Adrenal gland (tissue), 12 donors: ENCODE results near the gene ZBTB40. TPM values are rescaled to one million over a fixed set of nuclear protein-coding genes. Genes with fewer than 3 reads are reported as not detected.

Experiments
- DNase-seq, 7 donors: peaks; one replicate each; pipeline ENCODE4 v3.0.0-alpha.2; 2019 to 2020
- H3K27ac ChIP-seq, 5 donors: fragments of 200-600 bp; sonication (generic) in 4 of 5; 1 replicate in 3 of 5; 2 replicates in 2 of 5; pipeline versions ENCODE4 v1.5.1 to v1.8.0; 2016 to 2020; ENCODE audit warnings: mild to moderate bottlenecking in 1 of 5
- H3K27me3 ChIP-seq: fragments of 200-600 bp; 2 replicates; pipeline ENCODE4 v1.8.0; 2021
- H3K36me3 ChIP-seq, 2 donors: fragments of 200-600 bp; replicated peaks in 1 of 2; 1 replicate in 1 of 2; 2 replicates in 1 of 2; pipeline versions ENCODE4 v1.5.1 to v1.8.0; 2018 to 2022
- H3K4me1 ChIP-seq, 2 donors: fragments of 200-600 bp; replicated peaks in 1 of 2; 1 replicate in 1 of 2; 2 replicates in 1 of 2; pipeline versions ENCODE4 v1.5.1 to v1.8.0; 2018 to 2021
- H3K4me3 ChIP-seq, 4 donors: fragments of 200-600 bp; sonication (generic) in 3 of 4; one replicate each; pipeline ENCODE4 v1.5.1; 2016 to 2018
- H3K9me3 ChIP-seq, 3 donors: fragments of 200-600 bp; sonication (generic) in 1 of 3; replicated peaks in 1 of 3; 1 replicate in 2 of 3; 2 replicates in 1 of 3; pipeline versions ENCODE4 v1.5.1 to v1.8.0; 2016 to 2021
- POLR2A ChIP-seq, 2 donors: fragments of 450-650 bp; IDR thresholded peaks; one replicate each; pipeline ENCODE4 v1.6.1; 2017; ENCODE audit warnings: antibody characterized with exemption in 2 of 2, mild to moderate bottlenecking in 2 of 2, moderate library complexity in 1 of 2
- WGBS, 4 donors: extraction: QIAGEN DNeasy Blood & Tissue Kit in 2 of 4; methylation state at CpG; one replicate each; pipeline versions ENCODE4 v1.1.5 to v1.1.7; 2013 to 2017; 5-methylcytosine and 5-hydroxymethylcytosine counted together
- intact Hi-C, 2 donors: fragments of 100-400 bp; cut with DNase I; formaldehyde crosslinking; loops; one replicate each; pipeline versions ENCODE4 v1.14.1 to v1.15.0; 2022 to 2023
- polyA plus RNA-seq, 3 donors: library from polyadenylated mRNA; stranded (reverse); fragments of 200-250 nt in 2 of 3; fragments of 350-450 nt in 1 of 3; fragmentation: Illumina TruSeq in 1 of 3; extraction: RNeasy Lipid Tissue Mini Kit (QIAGEN cat#74804) in 1 of 3; gene quantifications; one replicate each; pipeline ENCODE4 v1.2.3, GENCODE V29; 2013 to 2014
- total RNA-seq, 9 donors: library from RNA; depleted of rRNA in 4 of 9; stranded (reverse); fragments of >200 nt in 4 of 9; fragments of 120-200 nt in 1 of 9; fragmentation: NEBNext Ultra II Directional in 1 of 9; extraction: Animal tissue kit (Norgen Biotek cat#: 25700) in 1 of 9; gene quantifications; one replicate each; pipeline versions ENCODE4 v1.1.0 to v1.2.4, GENCODE V29; 2013 to 2023
- TF ChIP-seq, protein P1 (sequence below), 6 experiments: fragments of 450-650 bp in 4 of 6; fragments of 200-600 bp in 2 of 6; sonication (generic) in 1 of 6; IDR thresholded peaks; 1 replicate in 5 of 6; 2 replicates in 1 of 6; pipeline versions ENCODE4 v1.5.1 to v1.8.0; 2016 to 2021; ENCODE audit warnings: antibody characterized with exemption in 6 of 6, mild to moderate bottlenecking in 2 of 6, moderate library complexity in 1 of 6
- donor health status: healthy with polysubstance abuse.
- donor health status: Bipolar disorder and iron deficiency.
- donor health status: DM: yes; HTN: yes; CAD: no.
- donor health status: DM: no; HTN: no; CAD: no.
- donor health status: DM: no; HTN: no; CAD: no.
- donor health status: DM: yes; HTN: yes; CAD: no.

Gene ZBTB40
- total and polyA plus RNA-seq, 12 donors, result 17.1 to 45.7 (median 27.7) TPM

DNA sequence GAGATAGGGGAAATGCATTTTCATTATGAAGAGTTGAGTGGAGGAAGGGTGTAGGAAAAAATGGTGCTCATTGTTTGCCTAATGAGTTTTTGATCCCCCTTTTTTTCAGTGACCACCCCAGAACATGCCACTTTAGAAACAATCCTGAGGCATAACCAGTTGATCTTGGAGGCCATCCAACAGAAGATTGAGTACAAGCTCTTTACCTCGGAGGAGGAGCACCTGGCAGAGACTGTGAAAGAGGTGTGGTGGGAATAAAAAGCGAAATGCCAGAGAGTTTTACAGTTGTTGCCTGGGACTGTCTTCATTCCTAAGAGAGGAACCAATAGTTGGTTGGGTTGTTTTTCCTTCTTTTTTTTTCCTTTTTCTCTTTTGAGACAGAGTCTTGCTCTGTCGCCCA, 57.3 kb downstream of the ZBTB40 start:
- intact Hi-C loops, result loop anchor here in 1 of 2 donors (10.0 kb wide), 1 partner anchor 54 kb away; the partner anchor contains the start of gene ZBTB40
- no peak for TF ChIP-seq POLR2A (IDR thresholded peaks at IDR 0.05)
- TF ChIP-seq, protein P1, sequence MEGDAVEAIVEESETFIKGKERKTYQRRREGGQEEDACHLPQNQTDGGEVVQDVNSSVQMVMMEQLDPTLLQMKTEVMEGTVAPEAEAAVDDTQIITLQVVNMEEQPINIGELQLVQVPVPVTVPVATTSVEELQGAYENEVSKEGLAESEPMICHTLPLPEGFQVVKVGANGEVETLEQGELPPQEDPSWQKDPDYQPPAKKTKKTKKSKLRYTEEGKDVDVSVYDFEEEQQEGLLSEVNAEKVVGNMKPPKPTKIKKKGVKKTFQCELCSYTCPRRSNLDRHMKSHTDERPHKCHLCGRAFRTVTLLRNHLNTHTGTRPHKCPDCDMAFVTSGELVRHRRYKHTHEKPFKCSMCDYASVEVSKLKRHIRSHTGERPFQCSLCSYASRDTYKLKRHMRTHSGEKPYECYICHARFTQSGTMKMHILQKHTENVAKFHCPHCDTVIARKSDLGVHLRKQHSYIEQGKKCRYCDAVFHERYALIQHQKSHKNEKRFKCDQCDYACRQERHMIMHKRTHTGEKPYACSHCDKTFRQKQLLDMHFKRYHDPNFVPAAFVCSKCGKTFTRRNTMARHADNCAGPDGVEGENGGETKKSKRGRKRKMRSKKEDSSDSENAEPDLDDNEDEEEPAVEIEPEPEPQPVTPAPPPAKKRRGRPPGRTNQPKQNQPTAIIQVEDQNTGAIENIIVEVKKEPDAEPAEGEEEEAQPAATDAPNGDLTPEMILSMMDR (IDR thresholded peaks at IDR 0.05), result no peak
- H3K27ac ChIP-seq, result no peak overlapping the region
- H3K36me3 ChIP-seq, result peaks cover 0 to 80% of the 10 kb centered on the region in 2 donors
- DNase-seq, result no peak
- 89 to 93% (median 91%) methylated on average over 3 of the region's 3 CpGs for WGBS, 4 donors
- no peaks in the 10 kb centered on the region for H3K9me3 ChIP-seq
- H3K4me3 ChIP-seq, result no peak overlapping the region
- peaks cover 5 to 11% of the 10 kb centered on the region in 2 donors for H3K4me1 ChIP-seq
- no peaks in the 10 kb centered on the region for H3K27me3 ChIP-seq

DNA sequence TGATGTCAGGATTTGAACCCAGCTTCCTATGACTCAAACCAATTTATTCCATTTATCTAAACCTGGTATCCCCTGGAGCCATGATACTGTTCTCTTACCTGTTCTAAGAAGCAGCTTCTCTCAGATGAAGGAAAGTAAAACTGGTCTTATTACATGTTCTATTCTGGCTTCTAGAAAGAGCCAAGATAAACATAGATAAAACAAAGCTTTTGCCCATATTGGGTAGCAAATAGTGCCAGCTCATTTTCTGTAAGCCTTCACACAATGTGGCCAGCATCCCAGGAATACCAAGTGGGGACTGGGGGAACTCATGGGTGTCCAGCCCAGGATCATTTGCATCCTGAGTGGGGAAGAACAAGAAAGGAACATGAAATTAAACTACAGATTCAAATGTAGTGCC, 58.2 kb downstream of the ZBTB40 start:
- intact Hi-C loops, result loop anchor here in 1 of 2 donors (10.0 kb wide), 1 partner anchor 55 kb away; the partner anchor contains the start of gene ZBTB40
- Histone ChIP-seq H3K4me1 (peaks cover under 1 to 3% of the 10 kb centered on the region in 2 donors), H3K9me3 (no peaks in the 10 kb centered on the region), H3K27me3 (no peaks in the 10 kb centered on the region), H3K36me3 (peaks cover 0 to 88% of the 10 kb centered on the region in 2 donors), H3K4me3 (no peak overlapping the region), H3K27ac (no peak overlapping the region)
- TF ChIP-seq, protein P1 (IDR thresholded peaks at IDR 0.05), result no peak
- TF ChIP-seq POLR2A (IDR thresholded peaks at IDR 0.05), result no peak
- no peak for DNase-seq

DNA sequence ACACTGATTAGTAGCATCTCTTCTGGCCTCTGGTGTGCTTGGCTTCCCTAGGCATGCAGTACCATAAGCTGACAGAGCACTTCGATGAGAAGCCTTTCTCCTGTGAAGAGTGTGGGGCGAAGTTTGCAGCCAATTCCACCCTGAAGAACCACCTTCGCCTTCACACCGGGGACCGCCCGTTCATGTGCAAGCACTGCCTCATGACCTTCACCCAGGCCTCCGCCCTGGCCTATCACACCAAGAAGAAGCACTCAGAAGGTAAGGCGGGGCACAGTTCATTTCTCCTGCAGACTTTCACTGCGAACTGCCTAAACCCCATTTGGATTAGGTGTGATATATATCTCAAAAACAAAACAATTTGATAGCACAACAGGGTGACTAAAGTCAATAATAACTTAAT, 61.2 kb downstream of the ZBTB40 start:
- H3K27ac ChIP-seq, result no peak overlapping the region
- 93 to 96% (median 95%) methylated on average over 8 to 9 of the region's 9 CpGs for WGBS, 4 donors
- H3K4me1 ChIP-seq, result no peaks in the 10 kb centered on the region
- H3K27me3 ChIP-seq, result no peaks in the 10 kb centered on the region
- H3K4me3 ChIP-seq, result no peak overlapping the region
- intact Hi-C loops, result no loop called here
- TF ChIP-seq, protein P1 (IDR thresholded peaks at IDR 0.05), result no peak
- no peak for TF ChIP-seq POLR2A (IDR thresholded peaks at IDR 0.05)
- H3K36me3 ChIP-seq, result peaks cover 0 to 96% of the 10 kb centered on the region in 2 donors
- DNase-seq, result no peak
- H3K9me3 ChIP-seq, result no peaks in the 10 kb centered on the region

DNA sequence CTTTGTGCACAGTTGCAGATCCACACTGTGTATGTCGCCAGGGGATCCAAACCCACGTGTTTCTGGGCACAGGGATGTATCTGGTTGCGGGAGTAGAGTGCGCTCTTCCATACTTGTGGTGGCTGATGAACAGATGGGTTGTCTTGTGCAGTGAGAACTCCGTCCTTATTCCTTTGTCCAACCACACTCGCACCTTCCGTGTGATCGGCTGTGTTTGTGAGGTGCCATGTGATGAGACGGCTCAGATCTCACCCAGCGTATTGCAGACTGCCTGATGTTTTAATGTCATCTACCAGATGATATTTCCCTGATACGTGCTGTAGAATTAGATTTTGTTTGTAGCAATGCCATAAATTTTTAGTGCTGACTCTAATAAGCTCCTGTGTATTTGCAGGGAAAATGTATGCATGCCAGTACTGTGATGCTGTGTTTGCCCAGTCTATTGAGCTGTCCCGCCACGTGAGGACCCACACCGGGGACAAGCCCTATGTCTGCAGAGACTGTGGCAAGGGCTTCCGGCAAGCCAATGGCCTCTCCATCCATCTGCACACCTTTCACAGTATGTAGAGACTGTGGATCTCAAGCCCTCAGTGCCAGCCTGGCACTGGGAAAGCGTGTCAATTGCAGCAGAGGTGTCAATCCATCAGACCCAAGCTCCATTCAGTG, 65.4 kb downstream of the ZBTB40 start:
- TF ChIP-seq, protein P1 (IDR thresholded peaks at IDR 0.05), result no peak
- TF ChIP-seq POLR2A (IDR thresholded peaks at IDR 0.05), result no peak
- Histone ChIP-seq H3K4me1 (no peaks in the 10 kb centered on the region), H3K27ac (no peak overlapping the region), H3K27me3 (no peaks in the 10 kb centered on the region), H3K4me3 (no peak overlapping the region), H3K9me3 (no peaks in the 10 kb centered on the region), H3K36me3 (peaks cover 0 to 98% of the 10 kb centered on the region in 2 donors)
- 95 to 98% (median 95%) methylated on average over 14 to 16 of the region's 16 CpGs for WGBS, 4 donors
- DNase-seq, result no peak
- intact Hi-C loops, result no loop called here
